IgD-negative memory B cell (primary cell): ENCODE data around the gene RNF213. TPM values are rescaled to one million over a fixed set of nuclear protein-coding genes. Genes with fewer than 3 reads are reported as not detected.
A peak's percentile ranks its signal among the peaks of the same experiment; 100 is the strongest.
"Not testable (repeated sequence)": the region's sequence is repeated elsewhere in the genome, so short reads cannot be mapped to it uniquely, and the experiment has no call there.

Experiments used
- H3K27ac Mint-ChIP-seq, 3 donors: one replicate each; pipeline ENCODE4 v1.8.0; 2020 to 2022; ENCODE audit warnings: mild to moderate bottlenecking in 3 of 3, mixed read lengths in 3 of 3, moderate library complexity in 1 of 3
- H3K27me3 Mint-ChIP-seq: one replicate; pipeline ENCODE4 v1.8.0; 2021; ENCODE audit warnings: mixed read lengths
- H3K36me3 Mint-ChIP-seq: one replicate; pipeline ENCODE4 v1.8.0; 2020; ENCODE audit warnings: mild to moderate bottlenecking, mixed read lengths
- H3K4me1 Mint-ChIP-seq, 3 donors: one replicate each; pipeline ENCODE4 v1.8.0; 2020 to 2022; ENCODE audit warnings: mixed read lengths in 3 of 3, mild to moderate bottlenecking in 1 of 3
- H3K4me3 Mint-ChIP-seq, 4 donors: one replicate each; pipeline ENCODE4 v1.8.0; 2020 to 2022; ENCODE audit warnings: mild to moderate bottlenecking in 4 of 4, mixed read lengths in 4 of 4, moderate library complexity in 3 of 4
- H3K9me3 Mint-ChIP-seq, 3 donors: one replicate each; pipeline ENCODE4 v1.8.0; 2020 to 2021; ENCODE audit warnings: mixed read lengths in 3 of 3, mild to moderate bottlenecking in 1 of 3
- polyA plus RNA-seq: library from polyadenylated mRNA; unstranded; fragments of 300-500 nt; fragmentation: Illumina TruSeq; gene quantifications from one replicate; pipeline ENCODE4 v1.2.3, GENCODE V29; 2021

RNF213 gene
- polyA plus RNA-seq, 1 donor from 2014 or later, result 26.2 TPM

GRCh38 chr17:80237386-80237785, 23.3 kb upstream of the RNF213 start:
- H3K4me3 Mint-ChIP-seq, result no peak overlapping the region
- H3K9me3 Mint-ChIP-seq, result peaks cover 2 to 13% (median 12%) of the 10 kb centered on the region in 3 donors
- no peak overlapping the region for H3K27ac Mint-ChIP-seq
- H3K36me3 Mint-ChIP-seq, result no peaks in the 10 kb centered on the region
- no peaks in the 10 kb centered on the region for H3K27me3 Mint-ChIP-seq
- no peaks in the 10 kb centered on the region for H3K4me1 Mint-ChIP-seq

- Mint-ChIP-seq H3K27ac (no peak overlapping the region), H3K27me3 (no peaks in the 10 kb centered on the region), H3K4me3 (no peak overlapping the region), H3K4me1 (no peaks in the 10 kb centered on the region), H3K9me3 (no peaks in the 10 kb centered on the region), H3K36me3 (peaks cover 2% of the 10 kb centered on the region)
These were observed 18.1 kb upstream of the RNF213 start for GRCh38 chr17:80242505-80242904.

- no peak overlapping the region for H3K4me3 Mint-ChIP-seq
- H3K4me1 Mint-ChIP-seq, result no peaks in the 10 kb centered on the region
- H3K27ac Mint-ChIP-seq, result no peak overlapping the region
- H3K27me3 Mint-ChIP-seq, result no peaks in the 10 kb centered on the region
- H3K9me3 Mint-ChIP-seq, result no peaks in the 10 kb centered on the region
- peaks cover 2% of the 10 kb centered on the region for H3K36me3 Mint-ChIP-seq
These were observed 16.9 kb upstream of the RNF213 start for GRCh38 chr17:80243526-80244433.

GRCh38 chr17:80244448-80244847, 16.2 kb upstream of the RNF213 start:
- H3K27me3 Mint-ChIP-seq, H3K4me1 Mint-ChIP-seq, H3K4me3 Mint-ChIP-seq, H3K27ac Mint-ChIP-seq, H3K36me3 Mint-ChIP-seq, H3K9me3 Mint-ChIP-seq: not testable (repeated sequence)

- no peak overlapping the region for H3K27ac Mint-ChIP-seq
- H3K4me1 Mint-ChIP-seq, result no peaks in the 10 kb centered on the region
- H3K4me3 Mint-ChIP-seq, result no peak overlapping the region
These were observed 15.7 kb upstream of the RNF213 start for GRCh38 chr17:80244871-80245509.

GRCh38 chr17:80245566-80246265, 14.9 kb upstream of the RNF213 start:
- Mint-ChIP-seq H3K27ac (no peak overlapping the region), H3K9me3 (no peaks in the 10 kb centered on the region)

More at GRCh38 chr17:80244871-80245509, 15.7 kb upstream of the RNF213 start:
- Mint-ChIP-seq H3K36me3 (peaks cover 2% of the 10 kb centered on the region), H3K27me3 (peaks cover 2% of the 10 kb centered on the region), H3K9me3 (no peaks in the 10 kb centered on the region)

GRCh38 chr17:80246266-80246681, 14.4 kb upstream of the RNF213 start:
- H3K36me3 Mint-ChIP-seq, result peaks cover 2% of the 10 kb centered on the region
- no peaks in the 10 kb centered on the region for H3K4me1 Mint-ChIP-seq
- H3K9me3 Mint-ChIP-seq, result no peaks in the 10 kb centered on the region
- H3K27me3 Mint-ChIP-seq, result peaks cover 2% of the 10 kb centered on the region
- H3K27ac Mint-ChIP-seq, result no peak overlapping the region
- H3K4me3 Mint-ChIP-seq, result no peak overlapping the region

More at GRCh38 chr17:80245566-80246265, 14.9 kb upstream of the RNF213 start:
- H3K36me3 Mint-ChIP-seq, result peaks cover 2% of the 10 kb centered on the region
- no peak overlapping the region for H3K4me3 Mint-ChIP-seq
- H3K27me3 Mint-ChIP-seq, result peaks cover 2% of the 10 kb centered on the region
- no peaks in the 10 kb centered on the region for H3K4me1 Mint-ChIP-seq

- H3K9me3 Mint-ChIP-seq, result no peaks in the 10 kb centered on the region
- peaks cover 2% of the 10 kb centered on the region for H3K36me3 Mint-ChIP-seq
- H3K4me3 Mint-ChIP-seq, result no peak overlapping the region
- H3K27me3 Mint-ChIP-seq, result peaks cover 2% of the 10 kb centered on the region
- no peak overlapping the region for H3K27ac Mint-ChIP-seq
- no peaks in the 10 kb centered on the region for H3K4me1 Mint-ChIP-seq
These were observed 13.9 kb upstream of the RNF213 start for GRCh38 chr17:80246726-80247125.

- Mint-ChIP-seq H3K27me3 (peaks cover 2% of the 10 kb centered on the region), H3K27ac (no peak overlapping the region), H3K36me3 (peaks cover 2% of the 10 kb centered on the region), H3K9me3 (no peaks in the 10 kb centered on the region), H3K4me1 (no peaks in the 10 kb centered on the region), H3K4me3 (no peak overlapping the region)
These were observed 13.1 kb upstream of the RNF213 start for GRCh38 chr17:80247561-80247960.

GRCh38 chr17:80248001-80248893, 12.4 kb upstream of the RNF213 start:
- Mint-ChIP-seq H3K4me1 (no peaks in the 10 kb centered on the region), H3K36me3 (peaks cover 2% of the 10 kb centered on the region), H3K27me3 (peaks cover 2% of the 10 kb centered on the region), H3K9me3 (no peaks in the 10 kb centered on the region), H3K4me3 (no peak overlapping the region), H3K27ac (no peak overlapping the region)

GRCh38 chr17:80248894-80249710, 11.6 kb upstream of the RNF213 start:
- peaks cover 2% of the 10 kb centered on the region for H3K27me3 Mint-ChIP-seq
- peak overlapping the region in 1 of 4 donors; percentile 52 for H3K4me3 Mint-ChIP-seq
- no peaks in the 10 kb centered on the region for H3K4me1 Mint-ChIP-seq
- H3K9me3 Mint-ChIP-seq, result no peaks in the 10 kb centered on the region
- H3K36me3 Mint-ChIP-seq, result peaks cover 2% of the 10 kb centered on the region
- H3K27ac Mint-ChIP-seq, result no peak overlapping the region

- Mint-ChIP-seq H3K4me3 (no peak overlapping the region), H3K27ac (no peak overlapping the region), H3K27me3 (peaks cover 2% of the 10 kb centered on the region), H3K4me1 (peaks cover 6 to 7% (median 7%) of the 10 kb centered on the region in 3 donors), H3K9me3 (no peaks in the 10 kb centered on the region), H3K36me3 (no peaks in the 10 kb centered on the region)
These were observed 8.7 kb upstream of the RNF213 start for GRCh38 chr17:80251966-80252365.

- Mint-ChIP-seq H3K27ac (no peak overlapping the region), H3K4me1 (peaks cover 6 to 7% (median 7%) of the 10 kb centered on the region in 3 donors), H3K9me3 (no peaks in the 10 kb centered on the region), H3K36me3 (no peaks in the 10 kb centered on the region), H3K4me3 (no peak overlapping the region), H3K27me3 (peaks cover 2% of the 10 kb centered on the region)
These were observed 7.8 kb upstream of the RNF213 start for GRCh38 chr17:80252871-80253270.
